ENCODE measurements around the gene ZHX3.

ZHX3 gene

DNA sequence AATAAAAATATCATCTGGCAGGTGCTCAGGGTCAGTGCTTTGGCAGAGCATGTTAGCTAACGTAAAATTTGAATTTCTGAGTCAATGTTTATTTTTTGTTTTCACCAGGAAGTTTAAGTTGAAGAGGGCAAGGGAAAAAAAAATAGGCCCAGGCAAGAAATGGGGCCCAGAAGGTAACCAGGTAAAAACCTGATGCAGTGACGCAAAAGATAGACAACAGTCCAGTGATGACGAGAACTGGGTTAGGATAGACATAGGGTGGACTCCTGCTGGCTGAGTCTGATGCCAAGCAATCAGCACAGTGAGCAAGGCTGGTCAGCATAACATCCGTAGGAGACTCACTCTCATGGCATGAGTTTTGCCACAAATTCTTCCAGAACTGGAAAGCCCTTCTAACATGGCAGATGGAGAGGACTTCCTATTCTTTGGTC, 42.2 kb downstream of the ZHX3 start:
- no peak for TF ChIP-seq CTCF (conservative IDR thresholded peaks at IDR 0.05; ENCODE audit: low read depth, low read length)
- Histone ChIP-seq H4K20me1 (ENCODE audit: insufficient read depth) (no peaks in the 10 kb centered on the region), H3K36me3 (ENCODE audit: insufficient read depth) (no peaks in the 10 kb centered on the region), H3K79me2 (ENCODE audit: insufficient read depth, low read depth) (no peaks in the 10 kb centered on the region), H3K27ac (no peak overlapping the region), H3K4me3 (IDR thresholded peaks at IDR 0.05; ENCODE audit: insufficient read depth, low read depth, low read length) (no peak overlapping the region), H3K27me3 (ENCODE audit: insufficient read depth, low read depth) (no peaks in the 10 kb centered on the region), H2AFZ (ENCODE audit: low read depth) (no peak overlapping the region), H3K9ac (no peak overlapping the region), H3K4me1 (ENCODE audit: low read depth, poor library complexity, severe bottlenecking) (no peaks in the 10 kb centered on the region), H3K4me2 (no peak overlapping the region)

- Histone ChIP-seq H3K27ac (no peak overlapping the region), H3K79me2 (ENCODE audit: insufficient read depth, low read depth) (no peaks in the 10 kb centered on the region), H2AFZ (ENCODE audit: low read depth) (no peak overlapping the region), H3K9ac (no peak overlapping the region), H3K4me1 (ENCODE audit: low read depth, poor library complexity, severe bottlenecking) (no peaks in the 10 kb centered on the region), H3K36me3 (ENCODE audit: insufficient read depth) (no peaks in the 10 kb centered on the region), H3K4me2 (no peak overlapping the region), H3K27me3 (ENCODE audit: insufficient read depth, low read depth) (no peaks in the 10 kb centered on the region), H4K20me1 (ENCODE audit: insufficient read depth) (no peaks in the 10 kb centered on the region), H3K4me3 (IDR thresholded peaks at IDR 0.05; ENCODE audit: insufficient read depth, low read depth, low read length) (no peak overlapping the region)
- TF ChIP-seq CTCF (conservative IDR thresholded peaks at IDR 0.05; ENCODE audit: low read depth, low read length), result no peak
These were observed 43.4 kb downstream of the ZHX3 start for GRCh38 chr20:41274152-41274551.

DNA sequence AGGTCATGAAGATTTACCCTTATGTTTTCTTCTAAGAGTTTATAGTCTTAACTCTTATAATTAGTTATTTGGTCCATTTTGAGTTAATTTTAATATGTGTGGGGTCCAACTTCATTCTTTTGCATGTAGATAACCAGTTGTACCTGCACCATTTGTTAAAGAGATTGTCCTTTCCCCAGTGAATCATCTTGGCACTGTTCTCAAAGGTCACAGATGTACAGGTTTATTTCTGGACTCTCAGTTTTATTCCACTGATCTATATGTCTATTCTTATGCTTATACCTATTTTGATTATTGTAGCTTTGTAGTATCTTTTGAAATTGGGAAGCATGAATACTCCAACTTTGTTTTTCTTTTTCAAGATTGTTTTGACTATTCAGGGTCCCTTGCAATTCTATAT, 44.1 kb downstream of the ZHX3 start:
- no peak overlapping the region for H3K4me2 ChIP-seq
- H2AFZ ChIP-seq (ENCODE audit: low read depth), result no peak overlapping the region
- no peak overlapping the region for H3K9ac ChIP-seq
- TF ChIP-seq CTCF (conservative IDR thresholded peaks at IDR 0.05; ENCODE audit: low read depth, low read length), result no peak
- no peaks in the 10 kb centered on the region for H3K27me3 ChIP-seq (ENCODE audit: insufficient read depth, low read depth)
- H3K79me2 ChIP-seq (ENCODE audit: insufficient read depth, low read depth), result no peaks in the 10 kb centered on the region
- no peaks in the 10 kb centered on the region for H3K4me1 ChIP-seq (ENCODE audit: low read depth, poor library complexity, severe bottlenecking)
- H3K4me3 ChIP-seq (IDR thresholded peaks at IDR 0.05; ENCODE audit: insufficient read depth, low read depth, low read length), result no peak overlapping the region
- no peaks in the 10 kb centered on the region for H4K20me1 ChIP-seq (ENCODE audit: insufficient read depth)
- H3K36me3 ChIP-seq (ENCODE audit: insufficient read depth), result no peaks in the 10 kb centered on the region
- no peak overlapping the region for H3K27ac ChIP-seq

DNA sequence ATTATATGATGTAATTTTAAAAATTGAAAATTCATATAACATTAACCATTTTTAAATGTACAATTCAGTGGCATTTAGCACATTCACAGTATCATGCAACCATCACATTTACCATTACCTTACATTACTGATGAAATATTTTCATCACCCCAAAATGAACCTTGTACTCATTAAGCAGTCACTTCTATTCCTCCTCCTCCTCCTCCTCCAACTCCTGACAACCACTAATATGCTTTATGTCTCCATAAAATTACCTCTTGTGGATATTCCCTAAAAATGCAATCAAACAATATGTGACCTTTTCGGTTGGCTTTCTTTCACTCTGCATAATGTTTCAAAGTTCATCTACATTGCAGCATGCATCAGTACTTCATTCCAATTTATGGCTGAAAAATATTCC, 45.2 kb downstream of the ZHX3 start:
- H3K79me2 ChIP-seq (ENCODE audit: insufficient read depth, low read depth), result no peaks in the 10 kb centered on the region
- no peak overlapping the region for H3K4me3 ChIP-seq (IDR thresholded peaks at IDR 0.05; ENCODE audit: insufficient read depth, low read depth, low read length)
- H3K9ac ChIP-seq, result no peak overlapping the region
- no peaks in the 10 kb centered on the region for H4K20me1 ChIP-seq (ENCODE audit: insufficient read depth)
- H2AFZ ChIP-seq (ENCODE audit: low read depth), result no peak overlapping the region
- H3K4me2 ChIP-seq, result no peak overlapping the region
- no peaks in the 10 kb centered on the region for H3K4me1 ChIP-seq (ENCODE audit: low read depth, poor library complexity, severe bottlenecking)
- no peaks in the 10 kb centered on the region for H3K27me3 ChIP-seq (ENCODE audit: insufficient read depth, low read depth)
- no peak overlapping the region for H3K27ac ChIP-seq
- H3K36me3 ChIP-seq (ENCODE audit: insufficient read depth), result no peaks in the 10 kb centered on the region
- no peak for TF ChIP-seq CTCF (conservative IDR thresholded peaks at IDR 0.05; ENCODE audit: low read depth, low read length)
